Neuronal stem cell (in vitro differentiated cells): ENCODE results near the gene TRPM2.

Experiments used
- DNase-seq: peaks from one replicate; pipeline ENCODE4 v3.0.0-alpha.2; 2013; ENCODE audit warnings: low spot score
- H2AFZ ChIP-seq: one replicate; pipeline ENCODE4 v1.6.1; 2013; ENCODE audit warnings: mild to moderate bottlenecking, low read length, inconsistent platforms
- H2AK5ac ChIP-seq: 2 replicates; pipeline ENCODE4 v1.6.1; 2013; ENCODE audit warnings: low read depth, mild to moderate bottlenecking, inconsistent platforms, low read length, moderate library complexity, mixed read lengths
- H2BK120ac ChIP-seq: 2 replicates; pipeline ENCODE4 v1.6.1; 2013; ENCODE audit warnings: low read depth, mild to moderate bottlenecking, inconsistent platforms, low read length, moderate library complexity, mixed read lengths
- H2BK12ac ChIP-seq: one replicate; pipeline ENCODE4 v1.6.1; 2013; ENCODE audit warnings: low read length, inconsistent platforms
- H2BK15ac ChIP-seq: 2 replicates; pipeline ENCODE4 v1.6.1; 2013; ENCODE audit warnings: mild to moderate bottlenecking, low read length, inconsistent platforms, mixed read lengths
- H2BK5ac ChIP-seq: one replicate; pipeline ENCODE4 v1.6.1; 2013; ENCODE audit warnings: inconsistent platforms, mild to moderate bottlenecking, low read length, moderate library complexity
- H3K14ac ChIP-seq: one replicate; pipeline ENCODE4 v1.6.1; 2013; ENCODE audit warnings: low read length, inconsistent platforms
- H3K18ac ChIP-seq: 2 replicates; pipeline ENCODE4 v1.6.1; 2013; ENCODE audit warnings: low read length, inconsistent platforms
- H3K23ac ChIP-seq: 2 replicates; pipeline ENCODE4 v1.6.1; 2013; ENCODE audit warnings: low read depth, mild to moderate bottlenecking, mixed read lengths, low read length, inconsistent platforms; ENCODE audit not compliant: poor library complexity
- H3K27ac ChIP-seq: replicated peaks from 3 replicates; pipeline ENCODE4 v1.5.1; 2013; ENCODE audit warnings: low read length, inconsistent platforms
- H3K27me3 ChIP-seq, 3 experiments: 2 replicates each; pipeline ENCODE4 v1.6.1; 2013; ENCODE audit warnings: low read length in 3 of 3, mild to moderate bottlenecking in 2 of 3, inconsistent platforms in 1 of 3, low read depth in 1 of 3, mixed read lengths in 1 of 3, moderate library complexity in 1 of 3; ENCODE audit not compliant: control insufficient read depth in 3 of 3, insufficient read depth in 3 of 3
- H3K36me3 ChIP-seq, 2 donors: replicated peaks in 1 of 2; 2 replicates each; pipeline ENCODE4 v1.6.1; 2013; ENCODE audit warnings: low read length in 2 of 2; ENCODE audit not compliant: control insufficient read depth in 2 of 2, insufficient read depth in 2 of 2
- H3K4ac ChIP-seq: 2 replicates; pipeline ENCODE4 v1.6.1; 2013; ENCODE audit warnings: inconsistent platforms, mild to moderate bottlenecking, low read length, moderate library complexity
- H3K4me1 ChIP-seq, 2 donors: 1 replicate in 1 of 2; 2 replicates in 1 of 2; pipeline ENCODE4 v1.6.1; 2013; ENCODE audit warnings: low read length in 2 of 2, low read depth in 1 of 2; ENCODE audit not compliant: control insufficient read depth in 2 of 2, insufficient read depth in 1 of 2
- H3K4me2 ChIP-seq: one replicate; pipeline ENCODE4 v1.6.1; 2013; ENCODE audit warnings: mild to moderate bottlenecking, low read length, inconsistent platforms; ENCODE audit not compliant: insufficient read depth, poor library complexity, severe bottlenecking
- H3K4me3 ChIP-seq, 2 donors: 2 replicates each; pipeline ENCODE4 v1.5.1; 2013; ENCODE audit warnings: low read length in 2 of 2, mild to moderate bottlenecking in 2 of 2, inconsistent platforms in 1 of 2, moderate library complexity in 1 of 2
- H3K79me1 ChIP-seq: one replicate; pipeline ENCODE4 v1.6.1; 2013; ENCODE audit warnings: low read depth, mild to moderate bottlenecking, inconsistent platforms, low read length, moderate library complexity
- H3K9ac ChIP-seq: one replicate; pipeline ENCODE4 v1.6.1; 2013; ENCODE audit warnings: mild to moderate bottlenecking, low read depth, low read length, inconsistent platforms; ENCODE audit not compliant: poor library complexity
- H3K9me3 ChIP-seq, 2 donors: replicated peaks in 1 of 2; 2 replicates each; pipeline versions ENCODE3 to v1.6.1; 2013; ENCODE audit warnings: low read length in 2 of 2, mild to moderate bottlenecking in 2 of 2, inconsistent platforms in 1 of 2, low read depth in 1 of 2, mixed read lengths in 1 of 2, moderate library complexity in 1 of 2; ENCODE audit not compliant: control insufficient read depth in 2 of 2, insufficient read depth in 1 of 2
- H4K8ac ChIP-seq: one replicate; pipeline ENCODE4 v1.6.1; 2013; ENCODE audit warnings: low read depth, mild to moderate bottlenecking, inconsistent platforms, low read length, moderate library complexity
- H4K91ac ChIP-seq: one replicate; pipeline ENCODE4 v1.6.1; 2013; ENCODE audit warnings: low read length, low read depth, mild to moderate bottlenecking, inconsistent platforms; ENCODE audit not compliant: poor library complexity
- WGBS, 2 donors: extraction: QIAGEN DNeasy Blood & Tissue Kit; methylation state at CpG; one replicate each; pipeline ENCODE4 v1.1.7; 2013; ENCODE audit warnings: missing lambda C conversion rate in 2 of 2, mixed read lengths in 1 of 2; ENCODE audit not compliant: insufficient read length in 2 of 2, insufficient replicate concordance in 1 of 2; ENCODE audit errors: extremely low coverage in 2 of 2; 5-methylcytosine and 5-hydroxymethylcytosine counted together

Gene TRPM2

GRCh38 chr21:44455524-44456213 is 102.2 kb downstream of the TRPM2 start:
- peak overlapping the region; percentile 4 for H2BK120ac ChIP-seq
- H3K36me3 ChIP-seq: peaks cover 5 to 7% of the 10 kb centered on the region in 2 donors
- no peak overlapping the region for H3K23ac ChIP-seq
- peak; percentile 42 for DNase-seq
- no peak overlapping the region for H2BK15ac ChIP-seq
- H2BK12ac ChIP-seq: no peak overlapping the region
- H3K18ac ChIP-seq: peak overlapping the region; percentile 64
- no CpG with 5 or more reads among the region's 72 CpGs for WGBS, 2 donors
- H2BK5ac ChIP-seq: peak overlapping the region; percentile 53
- H4K8ac ChIP-seq: no peak overlapping the region
- H3K79me1 ChIP-seq: peaks cover 6% of the 10 kb centered on the region
- peaks cover 0 to 6% (median 5%) of the 10 kb centered on the region in 3 experiments for H3K27me3 ChIP-seq
- H3K4me2 ChIP-seq: peak overlapping the region; percentile 78
- peaks cover 0 to 2% of the 10 kb centered on the region in 2 donors for H3K9me3 ChIP-seq
- H3K14ac ChIP-seq: peak overlapping the region; percentile 21
- no peak overlapping the region for H3K9ac ChIP-seq
- peak overlapping the region; percentile 99 for H2AK5ac ChIP-seq
- H4K91ac ChIP-seq: no peak overlapping the region
- peak overlapping the region; percentile 56 to 82 for H3K4me3 ChIP-seq
- peak overlapping the region; percentile 94 for H2AFZ ChIP-seq
- H3K4ac ChIP-seq: peak overlapping the region; percentile 53
- H3K4me1 ChIP-seq: peaks cover 0 to 5% of the 10 kb centered on the region in 2 donors
- no peak overlapping the region for H3K27ac ChIP-seq

- no peak for DNase-seq
- H3K18ac ChIP-seq: peak overlapping the region; percentile 13
- peak overlapping the region; percentile 4 for H2BK120ac ChIP-seq
- peaks cover 0 to 2% of the 10 kb centered on the region in 2 donors for H3K9me3 ChIP-seq
- H3K4me1 ChIP-seq: peaks cover 0 to 5% of the 10 kb centered on the region in 2 donors
- peak overlapping the region; percentile 99 for H2AK5ac ChIP-seq
- no peak overlapping the region for H4K91ac ChIP-seq
- peak overlapping the region; percentile 93 for H3K23ac ChIP-seq
- peak overlapping the region; percentile 56 to 82 for H3K4me3 ChIP-seq
- H2BK5ac ChIP-seq: peak overlapping the region; percentile 53
- H2AFZ ChIP-seq: peak overlapping the region; percentile 94
- H3K4ac ChIP-seq: peak overlapping the region; percentile 53
- peak overlapping the region; percentile 82 for H4K8ac ChIP-seq
- H3K4me2 ChIP-seq: peak overlapping the region; percentile 78
- H3K27ac ChIP-seq: no peak overlapping the region
- H3K79me1 ChIP-seq: peaks cover 6% of the 10 kb centered on the region
- H3K36me3 ChIP-seq: peaks cover 5 to 7% of the 10 kb centered on the region in 2 donors
- H2BK12ac ChIP-seq: no peak overlapping the region
- no CpG with 5 or more reads among the region's 35 CpGs for WGBS, 2 donors
- peak overlapping the region; percentile 21 for H3K14ac ChIP-seq
- peak overlapping the region; percentile 75 for H2BK15ac ChIP-seq
- peaks cover 0 to 5% (median 4%) of the 10 kb centered on the region in 3 experiments for H3K27me3 ChIP-seq
- no peak overlapping the region for H3K9ac ChIP-seq
These were observed 102.9 kb downstream of the TRPM2 start for GRCh38 chr21:44456214-44456914.

- peak overlapping the region; percentile 93 for H3K23ac ChIP-seq
- no peak overlapping the region for H3K4me3 ChIP-seq
- H3K4me1 ChIP-seq: peaks cover 0 to 5% of the 10 kb centered on the region in 2 donors
- no peak overlapping the region for H2BK12ac ChIP-seq
- peak overlapping the region; percentile 94 for H2AK5ac ChIP-seq
- H3K27me3 ChIP-seq: peaks cover 0 to 5% (median 0%) of the 10 kb centered on the region in 3 experiments
- H3K27ac ChIP-seq: no peak overlapping the region
- no peak overlapping the region for H3K4me2 ChIP-seq
- peak overlapping the region; percentile 21 for H3K9ac ChIP-seq
- H2BK15ac ChIP-seq: peak overlapping the region; percentile 37
- no peak overlapping the region for H3K14ac ChIP-seq
- no peak overlapping the region for H4K91ac ChIP-seq
- peaks cover 0 to 2% of the 10 kb centered on the region in 2 donors for H3K9me3 ChIP-seq
- DNase-seq: no peak
- H3K18ac ChIP-seq: no peak overlapping the region
- H3K36me3 ChIP-seq: peaks cover 5 to 7% of the 10 kb centered on the region in 2 donors
- H2BK120ac ChIP-seq: no peak overlapping the region
- WGBS, 2 donors: no CpG with 5 or more reads among the region's 44 CpGs
- H2BK5ac ChIP-seq: peak overlapping the region; percentile 53
- no peak overlapping the region for H4K8ac ChIP-seq
- H2AFZ ChIP-seq: no peak overlapping the region
- H3K4ac ChIP-seq: no peak overlapping the region
- H3K79me1 ChIP-seq: peaks cover 6% of the 10 kb centered on the region
These were observed 103.7 kb downstream of the TRPM2 start for GRCh38 chr21:44456915-44457736.
